Urinary bladder (tissue), 4 donors: ENCODE measurements around the gene ZBTB2. TPM values are rescaled to one million over a fixed set of nuclear protein-coding genes. Genes with fewer than 3 reads are reported as not detected.
"Not testable (repeated sequence)": the region's sequence is repeated elsewhere in the genome, so short reads cannot be mapped to it uniquely, and the experiment has no call there.

Source experiments
- DNase-seq: peaks from one replicate; pipeline ENCODE4 v3.0.0-alpha.2; 2015; ENCODE audit errors: extremely low spot score
- H3K27ac ChIP-seq: one replicate; pipeline ENCODE4 v1.5.1; 2013; ENCODE audit warnings: low read depth, mild to moderate bottlenecking, moderate library complexity
- H3K36me3 ChIP-seq: one replicate; pipeline ENCODE4 v1.6.1; 2013; ENCODE audit warnings: mild to moderate bottlenecking, moderate library complexity; ENCODE audit not compliant: insufficient read depth
- H3K4me1 ChIP-seq: one replicate; pipeline ENCODE4 v1.6.1; 2013; ENCODE audit warnings: mild to moderate bottlenecking, moderate library complexity; ENCODE audit not compliant: insufficient read depth
- H3K4me3 ChIP-seq: one replicate; pipeline ENCODE4 v1.5.1; 2013; ENCODE audit warnings: low read depth, low read length
- WGBS: extraction: QIAGEN DNeasy Blood & Tissue Kit; methylation state at CpG from one replicate; pipeline ENCODE4 v1.1.7; 2013; 5-methylcytosine and 5-hydroxymethylcytosine counted together
- polyA plus RNA-seq: library from polyadenylated mRNA; stranded (reverse); fragments of 200-250 nt; gene quantifications from one replicate; pipeline ENCODE4 v1.2.3, GENCODE V29; 2013
- small RNA-seq: library from RNA; depleted of rRNA; stranded (forward); fragments of <200 nt; gene quantifications from one replicate; pipeline ENCODE3, GENCODE V24; 2014
- total RNA-seq: library from RNA; depleted of rRNA; stranded (reverse); fragments of >200 nt; gene quantifications from one replicate; pipeline ENCODE4 v1.2.3, GENCODE V29; 2014
- donor health status: healthy with polysubstance abuse.
- donor health status: healthy.

ZBTB2 gene
- total and polyA plus RNA-seq, 2 donors: 10.3 to 14.2 TPM

GRCh38 chr6:151323791-151324487, 67.4 kb downstream of the ZBTB2 start:
- no peaks in the 10 kb centered on the region for H3K4me1 ChIP-seq
- WGBS: 16% methylated on average over 12 of the region's 12 CpGs
- no peak overlapping the region for H3K4me3 ChIP-seq
- no peak overlapping the region for H3K27ac ChIP-seq
- no peaks in the 10 kb centered on the region for H3K36me3 ChIP-seq
- DNase-seq: no peak

GRCh38 chr6:151322570-151322969, 68.8 kb downstream of the ZBTB2 start:
- Histone ChIP-seq H3K36me3 (no peaks in the 10 kb centered on the region), H3K4me3 (no peak overlapping the region), H3K4me1 (no peaks in the 10 kb centered on the region), H3K27ac (no peak overlapping the region)
- 90% methylated on average over 9 of the region's 9 CpGs for WGBS
- no peak for DNase-seq

- Histone ChIP-seq H3K36me3 (no peaks in the 10 kb centered on the region), H3K27ac (no peak overlapping the region), H3K4me3 (no peak overlapping the region), H3K4me1 (no peaks in the 10 kb centered on the region)
- 98% methylated on average over 1 of the region's 1 CpG for WGBS
- no peak for DNase-seq
Measured at GRCh38 chr6:151321438-151321837, 69.9 kb downstream of the ZBTB2 start.

- 93% methylated on average over 7 of the region's 7 CpGs for WGBS
- no peaks in the 10 kb centered on the region for H3K36me3 ChIP-seq
Measured at GRCh38 chr6:151320140-151320539, 71.2 kb downstream of the ZBTB2 start.

GRCh38 chr6:151317995-151318365, 73.4 kb downstream of the ZBTB2 start:
- Histone ChIP-seq H3K27ac (no peak overlapping the region), H3K4me1 (no peaks in the 10 kb centered on the region), H3K36me3 (no peaks in the 10 kb centered on the region), H3K4me3 (no peak overlapping the region)
- no peak for DNase-seq
- WGBS: 56% methylated on average over 3 of the region's 3 CpGs

More at GRCh38 chr6:151320140-151320539, 71.2 kb downstream of the ZBTB2 start:
- Histone ChIP-seq H3K4me1 (no peaks in the 10 kb centered on the region), H3K27ac (no peak overlapping the region), H3K4me3 (no peak overlapping the region)
- no peak for DNase-seq

- H3K27ac ChIP-seq: no peak overlapping the region
- H3K4me1 ChIP-seq: no peaks in the 10 kb centered on the region
- DNase-seq: no peak
- 45% methylated on average over 2 of the region's 2 CpGs for WGBS
- H3K36me3 ChIP-seq: no peaks in the 10 kb centered on the region
- H3K4me3 ChIP-seq: no peak overlapping the region
Measured at GRCh38 chr6:151317103-151317994, 74.0 kb downstream of the ZBTB2 start.

GRCh38 chr6:151315661-151316060, 75.7 kb downstream of the ZBTB2 start:
- H3K4me3 ChIP-seq, H3K36me3 ChIP-seq, DNase-seq, H3K27ac ChIP-seq, H3K4me1 ChIP-seq: not testable (repeated sequence)
- 87% methylated on average over 3 of the region's 3 CpGs for WGBS

Small RNA genes within 50 kb of the gene (small RNA-seq; reads per million reads assigned to genes)
- not detected for gene RF00019

Other genes starting within 250 kb of the ZBTB2 start
- 226 TPM for gene AKAP12, start 151.6 kb downstream of the ZBTB2 start, total RNA-seq
- 43.3 TPM for gene AKAP12, start 151.6 kb downstream of the ZBTB2 start, polyA plus RNA-seq
- gene RMND1, start 60.6 kb upstream of the ZBTB2 start, total RNA-seq: 41.1 TPM
- gene RMND1, start 60.6 kb upstream of the ZBTB2 start, polyA plus RNA-seq: 11.2 TPM
- 4.7 TPM for gene CCDC170, start 102.5 kb upstream of the ZBTB2 start, total RNA-seq
- 0.33 TPM for gene CCDC170, start 102.5 kb upstream of the ZBTB2 start, polyA plus RNA-seq